KMS-11 (cell line): ENCODE results near the gene NOL7.
A peak's percentile ranks its signal among the peaks of the same experiment; 100 is the strongest.

Source experiments
- H2AFZ ChIP-seq: fragments of 200-600 bp; sonication (generic); 2 replicates; pipeline ENCODE4 v1.6.1; 2016; ENCODE audit warnings: antibody characterized with exemption, mixed run types, low read depth
- H3K27ac ChIP-seq: fragments of 200-600 bp; sonication (generic); 2 replicates; pipeline ENCODE4 v1.6.1; 2016; ENCODE audit warnings: mild to moderate bottlenecking, mixed run types
- H3K27me3 ChIP-seq: fragments of 200-600 bp; sonication (generic); 2 replicates; pipeline ENCODE4 v1.6.1; 2017; ENCODE audit warnings: mild to moderate bottlenecking, low read depth, mixed run types, moderate library complexity; ENCODE audit not compliant: insufficient read depth
- H3K36me3 ChIP-seq: fragments of 200-600 bp; sonication (generic); 2 replicates; pipeline ENCODE4 v1.6.1; 2017; ENCODE audit warnings: mild to moderate bottlenecking, mixed run types; ENCODE audit not compliant: insufficient read depth
- H3K4me1 ChIP-seq: fragments of 200-600 bp; sonication (generic); 2 replicates; pipeline ENCODE4 v1.6.1; 2016; ENCODE audit warnings: mild to moderate bottlenecking, low read depth, mixed run types; ENCODE audit not compliant: poor library complexity, severe bottlenecking
- H3K4me2 ChIP-seq: fragments of 200-600 bp; sonication (generic); 2 replicates; pipeline ENCODE4 v1.7.0; 2016; ENCODE audit warnings: mild to moderate bottlenecking, mixed run types
- H3K4me3 ChIP-seq: fragments of 200-600 bp; sonication (generic); IDR thresholded peaks from 2 replicates; pipeline ENCODE4 v1.6.1; 2017; ENCODE audit warnings: low read depth, low read length, mixed read lengths; ENCODE audit not compliant: insufficient read depth
- H3K79me2 ChIP-seq: fragments of 200-600 bp; sonication (generic); 2 replicates; pipeline ENCODE4 v1.6.1; 2016; ENCODE audit warnings: low read depth, mixed run types; ENCODE audit not compliant: insufficient read depth
- H3K9ac ChIP-seq: fragments of 200-600 bp; sonication (generic); 2 replicates; pipeline ENCODE4 v1.6.1; 2016; ENCODE audit warnings: mild to moderate bottlenecking, mixed run types
- H4K20me1 ChIP-seq: fragments of 200-600 bp; sonication (generic); 2 replicates; pipeline ENCODE4 v1.6.1; 2016; ENCODE audit warnings: mild to moderate bottlenecking, mixed run types; ENCODE audit not compliant: insufficient read depth
- CTCF ChIP-seq: fragments of 200-600 bp; sonication (generic); conservative IDR thresholded peaks from 2 replicates; pipeline ENCODE4 v1.6.1; 2017; ENCODE audit warnings: low read depth, mild to moderate bottlenecking, antibody characterized with exemption, low read length, moderate library complexity, mixed read lengths

The NOL7 gene

GRCh38 chr6:13660273-13660672, 45.1 kb downstream of the NOL7 start:
- H4K20me1 ChIP-seq, result 0 out of 2 replicates have a peak, but pooled peaks cover 3% of the 10 kb centered on the region
- H3K36me3 ChIP-seq, result no peaks in the 10 kb centered on the region
- H3K9ac ChIP-seq, result no peak overlapping the region
- peaks cover 69% of the 10 kb centered on the region for H3K79me2 ChIP-seq
- no peak overlapping the region for H3K27ac ChIP-seq
- no peak overlapping the region for H3K4me3 ChIP-seq
- no peak overlapping the region for H2AFZ ChIP-seq
- no peak for TF ChIP-seq CTCF
- no peaks in the 10 kb centered on the region for H3K27me3 ChIP-seq
- H3K4me2 ChIP-seq, result no peak overlapping the region
- H3K4me1 ChIP-seq, result peaks cover 85% of the 10 kb centered on the region

GRCh38 chr6:13660893-13661292, 45.8 kb downstream of the NOL7 start:
- no peak overlapping the region for H3K4me2 ChIP-seq
- H3K27me3 ChIP-seq, result no peaks in the 10 kb centered on the region
- H4K20me1 ChIP-seq, result 0 out of 2 replicates have a peak, but pooled peaks cover 3% of the 10 kb centered on the region
- H3K4me1 ChIP-seq, result peaks cover 85% of the 10 kb centered on the region
- no peak for TF ChIP-seq CTCF
- no peak overlapping the region for H3K27ac ChIP-seq
- no peak overlapping the region for H3K4me3 ChIP-seq
- no peaks in the 10 kb centered on the region for H3K36me3 ChIP-seq
- no peak overlapping the region for H3K9ac ChIP-seq
- no peak overlapping the region for H2AFZ ChIP-seq
- peaks cover 74% of the 10 kb centered on the region for H3K79me2 ChIP-seq

- Histone ChIP-seq H3K36me3 (no peaks in the 10 kb centered on the region), H3K4me2 (no peak overlapping the region), H3K79me2 (peaks cover 81% of the 10 kb centered on the region), H2AFZ (no peak overlapping the region), H3K27me3 (no peaks in the 10 kb centered on the region), H3K4me1 (peaks cover 85% of the 10 kb centered on the region), H3K4me3 (no peak overlapping the region), H3K9ac (no peak overlapping the region), H4K20me1 (0 out of 2 replicates have a peak, but pooled peaks cover 3% of the 10 kb centered on the region), H3K27ac (no peak overlapping the region)
- TF ChIP-seq CTCF, result no peak
Measured at GRCh38 chr6:13661647-13662046, 46.5 kb downstream of the NOL7 start.

GRCh38 chr6:13662651-13663334, 47.7 kb downstream of the NOL7 start:
- Histone ChIP-seq H3K4me1 (peaks cover 86% of the 10 kb centered on the region), H3K27ac (peak overlapping the region; percentile 8; the same call in 1 of the 2 replicates)

More at GRCh38 chr6:13662651-13663334, 47.7 kb downstream of the NOL7 start:
- no peak overlapping the region for H2AFZ ChIP-seq
- peaks cover 93% of the 10 kb centered on the region for H3K79me2 ChIP-seq
- 0 out of 2 replicates have a peak, but pooled peaks cover 3% of the 10 kb centered on the region for H4K20me1 ChIP-seq
- no peaks in the 10 kb centered on the region for H3K27me3 ChIP-seq
- no peaks in the 10 kb centered on the region for H3K36me3 ChIP-seq
- peak overlapping the region; percentile 37; the same call in 1 of the 2 replicates for H3K4me2 ChIP-seq
- no peak overlapping the region for H3K4me3 ChIP-seq
- no peak overlapping the region for H3K9ac ChIP-seq
- TF ChIP-seq CTCF, result no peak
